Stimulated activated CD8-positive, alpha-beta memory T cell treated with anti-CD3 and anti-CD28 coated beads, Interleukin-4, amount 100 ng/mL, for 24 hours (primary cell): Measurements from ENCODE around the gene FICD.

ENCODE experiments used
- DNase-seq: peaks from one replicate; pipeline ENCODE4 v3.0.0-alpha.2; 2020; ENCODE audit warnings: low read depth

Gene FICD

GRCh38 chr12:108567406-108568337 is 52.6 kb downstream of the FICD start:
- DNase-seq, result no peak

GRCh38 chr12:108568338-108569154 is 53.5 kb downstream of the FICD start:
- DNase-seq, result peak; percentile 38
